ENCODE results near the gene NDRG3. TPM values are rescaled to one million over a fixed set of nuclear protein-coding genes. Genes with fewer than 3 reads are reported as not detected.

The NDRG3 gene
- polyA plus RNA-seq, 3 donors from 2014 or later = 44.9 to 57.7 (median 50.3) TPM

Other genes starting within 250 kb of the NDRG3 start
- 1 to 10 TPM in 1 of 3 donors, under 1 TPM in 2; 0.10 to 2.7 (median 0.48) TPM for gene MYL9, start 204.6 kb downstream of the NDRG3 start, polyA plus RNA-seq
- 10 to 100 TPM; 12.3 to 16.1 (median 14.9) TPM for gene TGIF2, start 172.5 kb downstream of the NDRG3 start, polyA plus RNA-seq
- 100 to 1,000 TPM; 230 to 380 (median 276) TPM for gene RAB5IF, start 140.3 kb downstream of the NDRG3 start, polyA plus RNA-seq
- 10 to 100 TPM; 21.0 to 24.1 (median 24.1) TPM for gene SLA2, start 99.9 kb downstream of the NDRG3 start, polyA plus RNA-seq
- gene DSN1, start 27.7 kb upstream of the NDRG3 start, polyA plus RNA-seq = 10 to 100 TPM in 2 of 3 donors, 1 to 10 TPM in 1; 9.5 to 15.8 (median 11.9) TPM
- gene TLDC2, start 130.0 kb upstream of the NDRG3 start, polyA plus RNA-seq = under 1 TPM in 2 of 3 donors, not detected in 1; 0.38 to 0.55 TPM
- gene SAMHD1, start 205.6 kb upstream of the NDRG3 start, polyA plus RNA-seq = 100 to 1,000 TPM; 202 to 354 (median 297) TPM

All from immature natural killer cell (primary cell).